ENCODE results near the gene MYO15B. TPM values are rescaled to one million over a fixed set of nuclear protein-coding genes. Genes with fewer than 3 reads are reported as not detected.

The MYO15B gene
- total and polyA plus RNA-seq, 2 of the 13 experiments (the other 11 are each of a cell fraction or from before 2014, with no cell fraction given), result 2.8 to 8.1 TPM

DNA sequence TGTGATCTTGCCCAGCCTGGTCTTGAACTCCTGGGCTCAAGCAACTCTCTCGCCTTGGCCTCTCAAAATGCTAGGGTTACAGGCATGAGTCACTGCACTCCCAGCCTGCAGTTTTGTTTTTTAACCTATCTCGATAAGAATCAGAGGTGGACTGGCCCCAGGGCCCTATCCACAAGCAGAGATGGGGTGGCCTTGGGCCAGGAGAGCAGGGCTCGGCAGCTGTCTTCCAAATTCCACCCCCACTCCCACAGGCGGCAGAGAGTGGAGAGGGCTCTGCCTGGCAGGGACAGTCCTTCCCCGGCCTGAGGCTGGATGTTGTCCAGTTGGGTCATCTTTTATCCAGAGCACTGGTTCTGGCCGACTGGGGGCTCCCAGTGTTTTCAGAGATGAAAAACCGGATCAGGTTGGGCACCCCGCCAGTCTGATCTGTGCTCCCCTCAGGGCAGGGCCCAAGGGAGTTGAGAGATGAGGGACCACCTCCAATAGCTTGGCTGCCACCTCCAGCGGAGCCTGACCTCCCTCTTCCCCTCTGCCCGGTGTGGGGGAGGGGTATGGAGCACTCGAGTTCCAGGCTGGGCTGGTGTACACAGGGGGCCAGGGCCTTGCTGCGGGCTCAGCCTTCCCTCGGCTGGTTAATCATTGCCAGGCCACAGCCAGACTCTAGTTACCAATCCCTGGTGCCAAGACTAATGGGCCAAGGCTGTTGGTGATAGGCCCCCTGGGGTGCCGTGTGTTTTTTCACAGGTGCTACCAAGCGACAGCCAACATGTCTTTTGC, 30.3 kb upstream of the MYO15B start (continued):
- TF ChIP-seq, protein P1, sequence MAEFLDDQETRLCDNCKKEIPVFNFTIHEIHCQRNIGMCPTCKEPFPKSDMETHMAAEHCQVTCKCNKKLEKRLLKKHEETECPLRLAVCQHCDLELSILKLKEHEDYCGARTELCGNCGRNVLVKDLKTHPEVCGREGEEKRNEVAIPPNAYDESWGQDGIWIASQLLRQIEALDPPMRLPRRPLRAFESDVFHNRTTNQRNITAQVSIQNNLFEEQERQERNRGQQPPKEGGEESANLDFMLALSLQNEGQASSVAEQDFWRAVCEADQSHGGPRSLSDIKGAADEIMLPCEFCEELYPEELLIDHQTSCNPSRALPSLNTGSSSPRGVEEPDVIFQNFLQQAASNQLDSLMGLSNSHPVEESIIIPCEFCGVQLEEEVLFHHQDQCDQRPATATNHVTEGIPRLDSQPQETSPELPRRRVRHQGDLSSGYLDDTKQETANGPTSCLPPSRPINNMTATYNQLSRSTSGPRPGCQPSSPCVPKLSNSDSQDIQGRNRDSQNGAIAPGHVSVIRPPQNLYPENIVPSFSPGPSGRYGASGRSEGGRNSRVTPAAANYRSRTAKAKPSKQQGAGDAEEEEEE (CRISPR knock-in tag; IDR thresholded peaks at IDR 0.05; ENCODE audit: borderline replicate concordance), result peak; percentile 82; the same call in 1 of the 2 replicates
- TF ChIP-seq THYN1 (CRISPR knock-in tag; IDR thresholded peaks at IDR 0.05; ENCODE audit: borderline replicate concordance, low read depth), result peak; percentile 95; the same call in 1 of the 2 replicates
- 0 out of 2 replicates have a peak, but pooled peaks have one; percentile 61 for TF ChIP-seq ATF7-NPFF (CRISPR knock-in tag; IDR thresholded peaks at IDR 0.05; ENCODE audit: low read depth)
- TF ChIP-seq SAP130 (CRISPR knock-in tag; IDR thresholded peaks at IDR 0.05; ENCODE audit: low read depth), result peak; percentile 95
- peak; percentile 57 for TF ChIP-seq HNF4A (CRISPR knock-in tag; IDR thresholded peaks at IDR 0.05)
- TF ChIP-seq MAZ (IDR thresholded peaks at IDR 0.05; ENCODE audit: borderline replicate concordance, low read depth, low read length), result peak; percentile 34; the same call in 1 of the 2 replicates
- TF ChIP-seq MAZ (CRISPR knock-in tag; IDR thresholded peaks at IDR 0.05; ENCODE audit: low read depth), result peak; percentile 88; the same call in 1 of the 2 replicates
- TF ChIP-seq, protein P2, sequence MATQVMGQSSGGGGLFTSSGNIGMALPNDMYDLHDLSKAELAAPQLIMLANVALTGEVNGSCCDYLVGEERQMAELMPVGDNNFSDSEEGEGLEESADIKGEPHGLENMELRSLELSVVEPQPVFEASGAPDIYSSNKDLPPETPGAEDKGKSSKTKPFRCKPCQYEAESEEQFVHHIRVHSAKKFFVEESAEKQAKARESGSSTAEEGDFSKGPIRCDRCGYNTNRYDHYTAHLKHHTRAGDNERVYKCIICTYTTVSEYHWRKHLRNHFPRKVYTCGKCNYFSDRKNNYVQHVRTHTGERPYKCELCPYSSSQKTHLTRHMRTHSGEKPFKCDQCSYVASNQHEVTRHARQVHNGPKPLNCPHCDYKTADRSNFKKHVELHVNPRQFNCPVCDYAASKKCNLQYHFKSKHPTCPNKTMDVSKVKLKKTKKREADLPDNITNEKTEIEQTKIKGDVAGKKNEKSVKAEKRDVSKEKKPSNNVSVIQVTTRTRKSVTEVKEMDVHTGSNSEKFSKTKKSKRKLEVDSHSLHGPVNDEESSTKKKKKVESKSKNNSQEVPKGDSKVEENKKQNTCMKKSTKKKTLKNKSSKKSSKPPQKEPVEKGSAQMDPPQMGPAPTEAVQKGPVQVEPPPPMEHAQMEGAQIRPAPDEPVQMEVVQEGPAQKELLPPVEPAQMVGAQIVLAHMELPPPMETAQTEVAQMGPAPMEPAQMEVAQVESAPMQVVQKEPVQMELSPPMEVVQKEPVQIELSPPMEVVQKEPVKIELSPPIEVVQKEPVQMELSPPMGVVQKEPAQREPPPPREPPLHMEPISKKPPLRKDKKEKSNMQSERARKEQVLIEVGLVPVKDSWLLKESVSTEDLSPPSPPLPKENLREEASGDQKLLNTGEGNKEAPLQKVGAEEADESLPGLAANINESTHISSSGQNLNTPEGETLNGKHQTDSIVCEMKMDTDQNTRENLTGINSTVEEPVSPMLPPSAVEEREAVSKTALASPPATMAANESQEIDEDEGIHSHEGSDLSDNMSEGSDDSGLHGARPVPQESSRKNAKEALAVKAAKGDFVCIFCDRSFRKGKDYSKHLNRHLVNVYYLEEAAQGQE (IDR thresholded peaks at IDR 0.05; ENCODE audit: borderline replicate concordance in 1 of 2, low read depth in 1 of 2, low read length in 2 of 2), result peak in 1 of 2 experiments; percentile 56; a peak in 1 of 4 replicates
- TF ChIP-seq, protein P3, sequence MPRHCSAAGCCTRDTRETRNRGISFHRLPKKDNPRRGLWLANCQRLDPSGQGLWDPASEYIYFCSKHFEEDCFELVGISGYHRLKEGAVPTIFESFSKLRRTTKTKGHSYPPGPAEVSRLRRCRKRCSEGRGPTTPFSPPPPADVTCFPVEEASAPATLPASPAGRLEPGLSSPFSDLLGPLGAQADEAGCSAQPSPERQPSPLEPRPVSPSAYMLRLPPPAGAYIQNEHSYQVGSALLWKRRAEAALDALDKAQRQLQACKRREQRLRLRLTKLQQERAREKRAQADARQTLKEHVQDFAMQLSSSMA (CRISPR knock-in tag; IDR thresholded peaks at IDR 0.05), result 0 out of 2 replicates have a peak, but pooled peaks have one; percentile 11
- TF ChIP-seq, protein P4, sequence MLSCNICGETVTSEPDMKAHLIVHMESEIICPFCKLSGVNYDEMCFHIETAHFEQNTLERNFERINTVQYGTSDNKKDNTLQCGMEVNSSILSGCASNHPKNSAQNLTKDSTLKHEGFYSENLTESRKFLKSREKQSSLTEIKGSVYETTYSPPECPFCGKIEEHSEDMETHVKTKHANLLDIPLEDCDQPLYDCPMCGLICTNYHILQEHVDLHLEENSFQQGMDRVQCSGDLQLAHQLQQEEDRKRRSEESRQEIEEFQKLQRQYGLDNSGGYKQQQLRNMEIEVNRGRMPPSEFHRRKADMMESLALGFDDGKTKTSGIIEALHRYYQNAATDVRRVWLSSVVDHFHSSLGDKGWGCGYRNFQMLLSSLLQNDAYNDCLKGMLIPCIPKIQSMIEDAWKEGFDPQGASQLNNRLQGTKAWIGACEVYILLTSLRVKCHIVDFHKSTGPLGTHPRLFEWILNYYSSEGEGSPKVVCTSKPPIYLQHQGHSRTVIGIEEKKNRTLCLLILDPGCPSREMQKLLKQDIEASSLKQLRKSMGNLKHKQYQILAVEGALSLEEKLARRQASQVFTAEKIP (CRISPR knock-in tag; IDR thresholded peaks at IDR 0.05; ENCODE audit: borderline replicate concordance), result no peak
- TF ChIP-seq DMAP1 (CRISPR knock-in tag; IDR thresholded peaks at IDR 0.05), result peak; percentile 57; the same call in 1 of the 2 replicates
- no peak for TF ChIP-seq SRF (IDR thresholded peaks at IDR 0.05; ENCODE audit: low read depth, low read length)
- TF ChIP-seq STAT5B (CRISPR knock-in tag; IDR thresholded peaks at IDR 0.05), result 0 out of 2 replicates have a peak, but pooled peaks have one; percentile 66
- TF ChIP-seq ZNF780A (CRISPR knock-in tag; IDR thresholded peaks at IDR 0.05), result no peak
- no peak for TF ChIP-seq U2AF2 (IDR thresholded peaks at IDR 0.05; ENCODE audit: low read depth, low read length)
- no peak for TF ChIP-seq NFE2L1 (CRISPR knock-in tag; IDR thresholded peaks at IDR 0.05; ENCODE audit: borderline replicate concordance)
- peak; percentile 61 for TF ChIP-seq CEBPG (CRISPR knock-in tag; IDR thresholded peaks at IDR 0.05)
- TF ChIP-seq ONECUT2 (CRISPR knock-in tag; IDR thresholded peaks at IDR 0.05), result no peak; the same call in 1 of the 2 replicates
- TF ChIP-seq FOXK1 (CRISPR knock-in tag; IDR thresholded peaks at IDR 0.05; ENCODE audit: borderline replicate concordance, low read depth), result peak; percentile 94
- TF ChIP-seq, protein P5, sequence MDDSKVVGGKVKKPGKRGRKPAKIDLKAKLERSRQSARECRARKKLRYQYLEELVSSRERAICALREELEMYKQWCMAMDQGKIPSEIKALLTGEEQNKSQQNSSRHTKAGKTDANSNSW (CRISPR knock-in tag; IDR thresholded peaks at IDR 0.05; ENCODE audit: borderline replicate concordance), result no peak; the same call in 1 of the 2 replicates
- TF ChIP-seq RBFOX2 (IDR thresholded peaks at IDR 0.05; ENCODE audit: low read depth, low read length), result peak; percentile 44

Data from HepG2 (cell line).